HFFc6 (cell line): ENCODE data around the gene IGSF9. TPM values are rescaled to one million over a fixed set of nuclear protein-coding genes. Genes with fewer than 3 reads are reported as not detected.

ENCODE experiments used
- DNase-seq: peaks from one replicate; pipeline ENCODE4 v3.0.0-alpha.2; 2018
- H3K27ac Mint-ChIP-seq: 2 replicates; pipeline ENCODE4 v1.8.0; 2020; ENCODE audit warnings: mild to moderate bottlenecking, mixed read lengths
- H3K27me3 Mint-ChIP-seq: 2 replicates; pipeline ENCODE4 v1.8.0; 2021; ENCODE audit warnings: mild to moderate bottlenecking, moderate library complexity, mixed read lengths; ENCODE audit not compliant: insufficient read depth
- H3K36me3 Mint-ChIP-seq: 2 replicates; pipeline ENCODE4 v1.8.0; 2021; ENCODE audit warnings: low read depth, mixed read lengths
- H3K4me1 Mint-ChIP-seq: 2 replicates; pipeline ENCODE4 v1.8.0; 2020; ENCODE audit warnings: low read depth, mixed read lengths
- H3K4me3 Mint-ChIP-seq: 2 replicates; pipeline ENCODE4 v1.8.0; 2020; ENCODE audit warnings: mild to moderate bottlenecking, moderate library complexity, mixed read lengths
- H3K9me3 Mint-ChIP-seq: 2 replicates; pipeline ENCODE4 v1.8.0; 2020; ENCODE audit warnings: mild to moderate bottlenecking, mixed read lengths
- total RNA-seq, 6 experiments: library from RNA; stranded (reverse); fragmentation: NEBNext Ultra II Directional; extraction: Animal tissue kit (Norgen Biotek cat#: 25700); gene quantifications; 2 replicates in 1 of 6; 3 replicates in 5 of 6; pipeline ENCODE4 v1.2.3, GENCODE V29; 2021
- TF ChIP-seq, protein P1 (sequence below): fragments of 200-600 bp; sonication (generic); IDR thresholded peaks from 2 replicates; pipeline ENCODE4 v1.5.0; 2021; ENCODE audit warnings: antibody characterized with exemption, mild to moderate bottlenecking

IGSF9 gene
- total RNA-seq, 6 experiments from 2014 or later = not detected

DNA sequence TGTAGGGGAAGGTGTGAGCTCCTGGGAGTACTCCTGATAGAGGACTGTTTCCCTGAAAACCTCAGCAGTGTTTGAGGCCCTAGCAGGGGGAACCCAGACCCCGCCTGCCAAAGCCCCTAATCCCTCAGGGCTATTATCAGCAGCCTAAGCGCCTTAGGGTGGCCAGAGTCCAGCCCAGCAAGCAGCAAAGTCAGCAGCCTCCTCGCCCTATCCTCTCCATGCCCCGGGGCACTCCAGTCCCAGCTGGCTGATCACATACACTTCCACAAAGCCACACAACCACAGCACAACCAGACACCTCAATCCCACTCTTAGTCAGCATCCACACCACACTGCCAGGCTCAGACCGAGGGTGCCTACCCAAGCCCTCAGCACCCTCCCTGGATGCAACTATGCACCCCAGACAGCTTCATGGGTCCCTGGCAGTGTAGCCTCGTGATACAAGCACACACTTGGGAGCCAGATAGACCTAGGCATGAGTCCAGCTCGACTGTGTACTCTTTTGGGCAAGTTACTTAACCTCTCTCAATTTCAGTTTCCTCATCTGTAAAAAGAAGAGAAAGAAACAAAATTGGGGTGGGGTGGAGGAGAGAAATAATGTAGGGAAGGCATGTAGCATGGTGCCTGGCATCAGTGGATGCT lies 7.1 kb downstream of the IGSF9 start:
- Mint-ChIP-seq H3K27me3 (peaks cover 24% of the 10 kb centered on the region), H3K27ac (no peak overlapping the region), H3K9me3 (no peaks in the 10 kb centered on the region), H3K4me3 (no peak overlapping the region), H3K4me1 (peaks cover 7% of the 10 kb centered on the region; the same call in 1 of the 2 replicates), H3K36me3 (no peaks in the 10 kb centered on the region)
- TF ChIP-seq, protein P1, sequence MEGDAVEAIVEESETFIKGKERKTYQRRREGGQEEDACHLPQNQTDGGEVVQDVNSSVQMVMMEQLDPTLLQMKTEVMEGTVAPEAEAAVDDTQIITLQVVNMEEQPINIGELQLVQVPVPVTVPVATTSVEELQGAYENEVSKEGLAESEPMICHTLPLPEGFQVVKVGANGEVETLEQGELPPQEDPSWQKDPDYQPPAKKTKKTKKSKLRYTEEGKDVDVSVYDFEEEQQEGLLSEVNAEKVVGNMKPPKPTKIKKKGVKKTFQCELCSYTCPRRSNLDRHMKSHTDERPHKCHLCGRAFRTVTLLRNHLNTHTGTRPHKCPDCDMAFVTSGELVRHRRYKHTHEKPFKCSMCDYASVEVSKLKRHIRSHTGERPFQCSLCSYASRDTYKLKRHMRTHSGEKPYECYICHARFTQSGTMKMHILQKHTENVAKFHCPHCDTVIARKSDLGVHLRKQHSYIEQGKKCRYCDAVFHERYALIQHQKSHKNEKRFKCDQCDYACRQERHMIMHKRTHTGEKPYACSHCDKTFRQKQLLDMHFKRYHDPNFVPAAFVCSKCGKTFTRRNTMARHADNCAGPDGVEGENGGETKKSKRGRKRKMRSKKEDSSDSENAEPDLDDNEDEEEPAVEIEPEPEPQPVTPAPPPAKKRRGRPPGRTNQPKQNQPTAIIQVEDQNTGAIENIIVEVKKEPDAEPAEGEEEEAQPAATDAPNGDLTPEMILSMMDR = no peak
- DNase-seq = peak; percentile 9

DNA sequence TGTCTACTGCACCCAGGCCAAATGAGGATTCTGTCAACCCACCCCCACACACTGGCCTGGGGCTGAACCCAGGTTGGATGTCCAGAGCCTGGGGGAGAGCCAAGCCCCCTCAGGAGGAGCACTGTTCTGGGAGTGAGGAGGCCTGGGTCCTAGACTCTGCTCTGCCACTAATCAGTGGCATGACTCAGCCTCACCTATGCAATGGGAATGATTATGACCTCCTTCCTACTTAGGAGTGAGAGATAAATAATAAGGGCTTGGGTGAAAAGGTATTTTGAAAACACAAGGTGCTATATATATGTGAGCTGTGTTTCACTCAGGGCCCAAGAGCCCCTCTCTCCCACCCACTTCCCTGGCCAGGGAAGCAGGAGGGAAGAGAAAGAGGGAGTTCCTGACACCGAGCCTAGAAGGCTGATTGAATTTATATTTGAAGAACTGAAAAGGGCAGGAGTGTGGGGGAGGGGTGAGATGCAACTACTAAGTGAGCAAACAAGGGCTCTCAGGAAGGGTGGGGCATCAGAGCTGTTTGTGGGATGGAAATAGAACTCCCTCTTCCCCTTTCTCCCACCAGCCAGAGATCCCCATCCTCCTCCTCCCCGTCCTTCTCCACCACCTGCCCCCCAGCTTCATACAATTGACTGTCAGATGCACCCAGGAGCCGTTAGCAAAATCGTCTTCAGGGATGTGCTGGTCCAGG lies 8.2 kb downstream of the IGSF9 start:
- Mint-ChIP-seq H3K4me1 (peaks cover 7% of the 10 kb centered on the region; the same call in 1 of the 2 replicates), H3K9me3 (no peaks in the 10 kb centered on the region), H3K4me3 (no peak overlapping the region), H3K27ac (no peak overlapping the region), H3K36me3 (no peaks in the 10 kb centered on the region), H3K27me3 (peaks cover 23% of the 10 kb centered on the region)
- no peak for DNase-seq
- TF ChIP-seq, protein P1 = no peak

DNA sequence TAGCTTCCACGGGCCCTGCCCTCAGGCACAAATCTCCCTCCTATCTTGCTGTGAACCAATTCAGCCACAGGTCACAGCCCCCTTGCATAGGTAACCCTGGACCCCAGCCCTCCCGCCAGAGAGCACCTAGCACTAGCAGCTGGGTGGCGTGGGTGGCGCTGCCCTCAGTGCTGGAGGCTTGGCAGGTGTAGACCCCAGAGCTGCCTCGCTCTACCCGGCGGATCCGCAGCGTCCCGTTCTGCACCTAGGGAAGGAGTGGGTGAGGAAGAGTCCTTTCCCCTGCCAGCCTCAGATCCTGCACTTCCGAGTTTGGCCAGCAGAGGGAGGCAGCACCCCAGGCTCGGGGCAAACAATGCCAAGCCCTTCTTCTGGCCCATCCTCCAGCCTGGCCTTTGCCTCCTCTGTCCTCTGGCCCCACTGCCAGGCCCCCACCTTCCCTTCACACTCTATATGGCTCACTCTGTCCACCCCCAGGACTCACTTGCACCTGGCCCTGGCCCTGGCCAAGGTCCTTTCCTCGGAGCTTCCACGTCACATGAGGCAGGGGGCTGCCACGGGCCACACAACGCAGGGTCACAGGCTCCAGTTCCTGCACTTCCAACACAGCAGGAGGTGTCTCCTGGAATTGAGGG lies 9.0 kb downstream of the IGSF9 start:
- Mint-ChIP-seq H3K27ac (no peak overlapping the region), H3K9me3 (no peaks in the 10 kb centered on the region), H3K4me3 (no peak overlapping the region), H3K4me1 (peaks cover 7% of the 10 kb centered on the region; the same call in 1 of the 2 replicates), H3K36me3 (no peaks in the 10 kb centered on the region), H3K27me3 (peaks cover 23% of the 10 kb centered on the region)
- TF ChIP-seq, protein P1 = peak; percentile 100
- DNase-seq = no peak

DNA sequence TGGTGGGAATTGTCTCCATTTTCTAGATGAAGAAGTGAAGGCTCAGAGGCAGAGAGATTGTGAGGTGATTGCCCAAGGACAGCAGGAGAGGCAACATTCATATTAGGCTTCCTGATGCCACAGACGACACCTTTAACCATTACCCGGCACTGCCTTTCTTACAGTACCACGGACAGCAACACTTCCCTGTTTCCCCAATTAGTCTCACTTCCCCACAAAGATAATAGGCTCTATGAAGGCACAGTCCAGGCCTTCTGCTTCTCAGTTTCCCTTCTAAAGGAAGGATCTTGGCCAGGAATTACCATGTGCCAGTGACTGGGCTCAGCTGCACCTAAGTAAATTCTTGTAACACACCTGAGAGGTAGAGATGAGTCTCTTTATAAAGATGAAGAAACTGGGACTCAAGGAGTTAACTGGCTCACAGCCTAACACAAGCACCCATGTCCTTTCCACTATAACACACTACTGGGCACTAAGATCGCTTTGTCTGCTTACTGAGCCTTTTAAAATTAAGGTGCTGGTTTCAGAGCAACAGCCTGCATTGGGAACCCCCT lies 9.6 kb downstream of the IGSF9 start:
- Mint-ChIP-seq H3K36me3 (no peaks in the 10 kb centered on the region), H3K27me3 (peaks cover 21% of the 10 kb centered on the region), H3K9me3 (no peaks in the 10 kb centered on the region), H3K4me1 (peaks cover 7% of the 10 kb centered on the region; the same call in 1 of the 2 replicates), H3K27ac (no peak overlapping the region), H3K4me3 (no peak overlapping the region)
- DNase-seq = no peak
- TF ChIP-seq, protein P1 = no peak

DNA sequence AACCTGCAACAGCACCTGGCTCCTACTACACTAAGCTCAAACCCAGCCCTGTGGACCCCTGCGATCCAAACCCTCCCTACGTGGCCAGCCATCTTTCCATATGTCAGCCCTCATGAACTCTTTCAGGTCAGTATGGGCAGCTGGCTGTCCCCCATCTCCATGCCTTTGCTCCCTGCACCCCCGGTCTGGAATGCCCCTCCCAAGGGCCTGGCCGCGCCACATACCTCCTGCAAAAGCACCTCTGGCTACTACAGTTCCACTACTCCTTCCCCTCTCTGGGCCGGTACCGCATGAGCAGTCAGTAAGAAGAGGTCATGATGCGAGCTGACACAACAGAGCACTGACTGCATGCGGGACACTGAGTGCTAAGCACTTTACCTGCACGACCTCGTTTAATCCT lies 10.1 kb downstream of the IGSF9 start:
- DNase-seq = no peak
- Mint-ChIP-seq H3K36me3 (no peaks in the 10 kb centered on the region), H3K9me3 (no peaks in the 10 kb centered on the region), H3K4me1 (peaks cover 7% of the 10 kb centered on the region; the same call in 1 of the 2 replicates), H3K4me3 (no peak overlapping the region), H3K27me3 (peaks cover 21% of the 10 kb centered on the region), H3K27ac (no peak overlapping the region)
- TF ChIP-seq, protein P1 = no peak
